OCI-LY7 (cell line): Measurements from ENCODE around the gene AR.

ENCODE experiments used
- EZH2phosphoT487 ChIP-seq: fragments of 200-600 bp; sonication (generic); IDR thresholded peaks from 2 replicates; pipeline ENCODE4 v1.6.1; 2018; ENCODE audit warnings: low read depth, borderline replicate concordance, mild to moderate bottlenecking, mixed run types, antibody characterized with exemption, low read length, moderate library complexity, mixed read lengths
- TF ChIP-seq, protein P1 (sequence below): fragments of 200-600 bp; sonication (generic); conservative IDR thresholded peaks from 2 replicates; pipeline ENCODE4 v1.5.1; 2014; ENCODE audit warnings: mild to moderate bottlenecking, antibody characterized with exemption, low read length, moderate library complexity, mixed read lengths

DNA sequence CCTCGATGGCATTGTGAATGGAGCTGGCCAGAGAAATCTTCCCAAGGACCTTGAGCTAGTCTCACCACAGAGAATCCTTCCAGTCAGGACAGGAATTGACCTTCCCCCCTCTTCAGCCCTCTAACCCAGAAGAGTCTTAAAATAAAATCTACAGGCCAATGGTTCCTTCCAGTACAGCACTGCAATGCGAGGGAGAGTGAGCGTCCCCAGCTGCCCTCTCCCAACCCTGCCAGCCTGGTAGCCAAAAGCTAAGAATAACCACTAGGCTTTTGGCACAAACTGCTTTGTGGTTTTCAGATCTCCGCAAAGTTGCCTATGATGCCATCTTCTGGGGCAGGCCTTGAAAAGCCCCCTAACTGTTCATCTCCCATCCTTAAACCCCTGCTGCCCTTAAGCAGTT is 175.1 kb downstream of the AR start:
- TF ChIP-seq, protein P1, sequence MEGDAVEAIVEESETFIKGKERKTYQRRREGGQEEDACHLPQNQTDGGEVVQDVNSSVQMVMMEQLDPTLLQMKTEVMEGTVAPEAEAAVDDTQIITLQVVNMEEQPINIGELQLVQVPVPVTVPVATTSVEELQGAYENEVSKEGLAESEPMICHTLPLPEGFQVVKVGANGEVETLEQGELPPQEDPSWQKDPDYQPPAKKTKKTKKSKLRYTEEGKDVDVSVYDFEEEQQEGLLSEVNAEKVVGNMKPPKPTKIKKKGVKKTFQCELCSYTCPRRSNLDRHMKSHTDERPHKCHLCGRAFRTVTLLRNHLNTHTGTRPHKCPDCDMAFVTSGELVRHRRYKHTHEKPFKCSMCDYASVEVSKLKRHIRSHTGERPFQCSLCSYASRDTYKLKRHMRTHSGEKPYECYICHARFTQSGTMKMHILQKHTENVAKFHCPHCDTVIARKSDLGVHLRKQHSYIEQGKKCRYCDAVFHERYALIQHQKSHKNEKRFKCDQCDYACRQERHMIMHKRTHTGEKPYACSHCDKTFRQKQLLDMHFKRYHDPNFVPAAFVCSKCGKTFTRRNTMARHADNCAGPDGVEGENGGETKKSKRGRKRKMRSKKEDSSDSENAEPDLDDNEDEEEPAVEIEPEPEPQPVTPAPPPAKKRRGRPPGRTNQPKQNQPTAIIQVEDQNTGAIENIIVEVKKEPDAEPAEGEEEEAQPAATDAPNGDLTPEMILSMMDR, result no peak
- no peak for TF ChIP-seq EZH2phosphoT487
